K562 (cell line): ENCODE results near the gene DENND6B. TPM values are rescaled to one million over a fixed set of nuclear protein-coding genes. Genes with fewer than 3 reads are reported as not detected.

Source experiments
- ATAC-seq: fragments of 200-7000 bp; cut with Tn5 transposase; 3 replicates; pipeline ENCODE4 v1.9.1; 2020; ENCODE audit warnings: moderate library complexity
- BruUV-seq: library from RNA; stranded (reverse); fragments of 400-500 nt; replicated peaks from 2 replicates; lab custom pipeline; 2021; lab: Mats Ljungman, UMichigan
- CTCF ChIA-PET: fragments of 300-600 bp; formaldehyde crosslinking; extraction: SDS; loops from one replicate; lab custom pipeline; 2021; ENCODE audit warnings: low intra/inter-chr PET ratio; lab: Yijun Ruan, JAX
- POLR2A ChIA-PET: fragments of 300-600, 350-650 bp; sonication (Branson Sonifier 250); formaldehyde crosslinking; extraction: SDS; loops from one replicate; lab custom pipeline; 2021; ENCODE audit warnings: antibody characterized with exemption, inconsistent platforms; lab: Yijun Ruan, JAX
- DNase-seq, 4 experiments: peaks; one replicate each; pipeline versions ENCODE4 v3.0.0 to v3.0.0-alpha.2; 2011 to 2018; ENCODE audit warnings: low spot score in 3 of 4, mixed read lengths in 3 of 4; ENCODE audit errors: extremely low read depth in 1 of 4
- FAIRE-seq: peaks from 2 replicates; lab custom pipeline; 2011; peaks lifted over from hg19 to GRCh38; lab: Jason Lieb, UNC
- H2AFZ ChIP-seq: 2 replicates; pipeline ENCODE4 v1.6.0; 2011; ENCODE audit warnings: low read depth, low read length, control low read depth, inconsistent platforms
- H3K27ac ChIP-seq: fragments of 200-600 bp; 3 replicates; pipeline ENCODE4 v1.8.0; 2011; ENCODE audit warnings: low read depth, mild to moderate bottlenecking, control low read depth, inconsistent platforms, low read length, moderate library complexity, mixed read lengths; ENCODE audit errors: extremely low read depth
- H3K27me3 ChIP-seq, 2 experiments: fragments of 300-600 bp in 1 of 2; 2 replicates in 1 of 2; 3 replicates in 1 of 2; pipeline versions ENCODE4 v1.6.0 to v1.8.0; 2011; ENCODE audit warnings: inconsistent platforms in 2 of 2, low read length in 2 of 2, mild to moderate bottlenecking in 1 of 2, mixed read lengths in 1 of 2, moderate library complexity in 1 of 2; ENCODE audit not compliant: control insufficient read depth in 2 of 2, insufficient read depth in 2 of 2
- H3K36me3 ChIP-seq: fragments of 300-600 bp; 3 replicates; pipeline ENCODE4 v1.8.0; 2011; ENCODE audit warnings: mild to moderate bottlenecking, low read length, inconsistent platforms; ENCODE audit not compliant: control insufficient read depth, insufficient read depth
- H3K4me1 ChIP-seq, 2 experiments: fragments of 200-600 bp in 1 of 2; replicated peaks in 1 of 2; 2 replicates in 1 of 2; 3 replicates in 1 of 2; pipeline versions ENCODE4 v1.5.1 to v1.8.0; 2011; ENCODE audit warnings: inconsistent platforms in 2 of 2, low read length in 2 of 2, mild to moderate bottlenecking in 1 of 2, mixed read lengths in 1 of 2, moderate library complexity in 1 of 2; ENCODE audit not compliant: control insufficient read depth in 2 of 2, insufficient read depth in 2 of 2
- H3K4me2 ChIP-seq: 2 replicates; pipeline ENCODE4 v1.6.1; 2011; ENCODE audit warnings: low read length, control low read depth, inconsistent platforms, mixed read lengths; ENCODE audit not compliant: insufficient read depth
- H3K4me3 ChIP-seq: fragments of 200-600 bp; sonication (generic), shearing (Covaris generic); 2 replicates; pipeline ENCODE4 v1.5.1; 2016; ENCODE audit warnings: control low read depth, inconsistent platforms
- H3K79me2 ChIP-seq: fragments of 200-600 bp; 3 replicates; pipeline ENCODE4 v1.8.0; 2011; ENCODE audit warnings: low read length, inconsistent platforms; ENCODE audit not compliant: control insufficient read depth, insufficient read depth
- H3K9ac ChIP-seq, 2 experiments: 2 replicates each; pipeline versions ENCODE4 v1.6.0 to v1.6.1; 2011; ENCODE audit warnings: low read depth in 2 of 2, low read length in 2 of 2, control low read depth in 1 of 2, inconsistent platforms in 1 of 2, mild to moderate bottlenecking in 1 of 2, mixed read lengths in 1 of 2; ENCODE audit not compliant: insufficient read depth in 1 of 2
- H3K9me1 ChIP-seq: one replicate; pipeline ENCODE4 v1.6.0; 2011; ENCODE audit warnings: inconsistent platforms, mild to moderate bottlenecking, low read length, moderate library complexity; ENCODE audit not compliant: control insufficient read depth, insufficient read depth
- H3K9me3 ChIP-seq: replicated peaks from 2 replicates; pipeline ENCODE4 v1.5.1; 2011; ENCODE audit warnings: low read depth, low read length, inconsistent platforms; ENCODE audit not compliant: control insufficient read depth, insufficient read depth
- H4K20me1 ChIP-seq: replicated peaks from 2 replicates; pipeline ENCODE4 v1.6.1; 2011; ENCODE audit warnings: low read length, inconsistent platforms, mixed read lengths; ENCODE audit not compliant: control insufficient read depth, insufficient read depth
- GTF3C2 ChIP-seq: IDR thresholded peaks from 3 replicates; pipeline ENCODE4 v1.6.1; 2011; ENCODE audit warnings: borderline replicate concordance, mild to moderate bottlenecking, moderate library complexity; ENCODE audit not compliant: insufficient read length; ENCODE audit errors: extremely low read depth
- WGBS: fragments of 100-300 bp; shearing (Covaris generic); methylation state at CpG from one replicate; pipeline ENCODE4 v1.1.6; 2016; ENCODE audit warnings: low coverage, mixed read lengths; ENCODE audit not compliant: insufficient coverage; ENCODE audit errors: missing lambda C conversion rate; 5-methylcytosine and 5-hydroxymethylcytosine counted together
- in situ Hi-C: fragments of 300-500 bp; cut with MboI; formaldehyde crosslinking; loops from 4 replicates; pipeline ENCODE4 v1.15.0; 2018; ENCODE audit warnings: inconsistent platforms, mixed read lengths
- intact Hi-C: fragments of 100-400 bp; cut with micrococcal nuclease; formaldehyde crosslinking; loops from 2 replicates; pipeline ENCODE4 v1.14.2; 2022
- polyA plus RNA-seq, 8 experiments: library from polyadenylated mRNA; depleted of rRNA in 4 of 8; stranded (reverse) in 5 of 8; unstranded in 3 of 8; fragments of >200 nt; fragmentation: Nextera tagmentation in 2 of 8; fragmentation: Illumina TruSeq in 1 of 8; extraction: Ambion mirVana in 2 of 8; extraction: Trizol in 1 of 8; gene quantifications; 2 replicates each; pipeline versions ENCODE4 v1.2.1 to v1.2.3, GENCODE V29; 2011 to 2014; ENCODE audit warnings: inconsistent platforms in 1 of 8, missing spikeins in 1 of 8
- total RNA-seq, 7 experiments: library from RNA; depleted of rRNA in 6 of 7; stranded (reverse); fragments of >200 nt in 6 of 7; fragmentation: Illumina TruSeq in 2 of 7; extraction: Trizol in 2 of 7; gene quantifications; 2 replicates each; pipeline versions ENCODE4 v1.2.1 to v1.2.3, GENCODE V29; 2011 to 2021; ENCODE audit warnings: low replicate concordance in 1 of 7

DENND6B gene
- total and polyA plus RNA-seq, 9 of the 15 experiments (the other 6 are each of a cell fraction or from before 2014, with no cell fraction given) = 0.07 to 3.7 (median 1.5) TPM

GRCh38 chr22:50283821-50284220, 43.0 kb downstream of the DENND6B start:
- Histone ChIP-seq H3K4me2 (no peak overlapping the region), H3K9me3 (no peaks in the 10 kb centered on the region), H3K4me3 (no peak overlapping the region), H3K27ac (no peak overlapping the region), H3K4me1 (peaks cover 0 to 17% of the 10 kb centered on the region in 2 experiments; a peak in 1 of 5 replicates), H3K79me2 (no peaks in the 10 kb centered on the region), H4K20me1 (no peaks in the 10 kb centered on the region), H3K27me3 (no peaks in the 10 kb centered on the region), H3K36me3 (peaks cover 36% of the 10 kb centered on the region; the same call in 1 of the 3 replicates), H3K9me1 (no peaks in the 10 kb centered on the region), H2AFZ (no peak overlapping the region), H3K9ac (no peak overlapping the region)
- WGBS = 100% methylated on average over 1 of the region's 30 CpGs
- no peak for TF ChIP-seq GTF3C2
- intact Hi-C loops = no loop called here
- no TSS peak for BruUV-seq
- DNase-seq (no peak), ATAC-seq (no peak), FAIRE-seq (no peak)
- in situ Hi-C loops = no loop called here
- POLR2A ChIA-PET = no interaction called here
- CTCF ChIA-PET = no interaction called here
